GM12801 (cell line): ENCODE results near the gene RPS6KL1.

ENCODE experiments used
- CTCF ChIP-seq: IDR thresholded peaks from one replicate; pipeline ENCODE4 v1.5.1; 2011; ENCODE audit warnings: control low read depth; ENCODE audit not compliant: insufficient read length; ENCODE audit errors: extremely low read depth

RPS6KL1 gene

GRCh38 chr14:74955229-74956026 lies 32.4 kb upstream of the RPS6KL1 start, which contains the start of gene PGF:
PGF (minus strand) TSS chr14:74955597; CDS start chr14:74955242, 355 bp downstream.
- no peak for TF ChIP-seq CTCF

GRCh38 chr14:74954947-74955228 lies 31.8 kb upstream of the RPS6KL1 start:
- TF ChIP-seq CTCF: no peak

GRCh38 chr14:74954232-74954946 lies 31.3 kb upstream of the RPS6KL1 start:
- TF ChIP-seq CTCF: no peak

- no peak for TF ChIP-seq CTCF
Measured at GRCh38 chr14:74953686-74954085, 30.6 kb upstream of the RPS6KL1 start.

- no peak for TF ChIP-seq CTCF
Measured at GRCh38 chr14:74952697-74953484, 29.8 kb upstream of the RPS6KL1 start.

- no peak for TF ChIP-seq CTCF
Measured at GRCh38 chr14:74952180-74952665, 29.2 kb upstream of the RPS6KL1 start.
